Measurements from ENCODE around the gene RAD21L1. TPM values are rescaled to one million over a fixed set of nuclear protein-coding genes. Genes with fewer than 3 reads are reported as not detected.

Gene RAD21L1
- total and polyA plus RNA-seq, 2 donors (not counting 3 experiments of a cell fraction or from before 2014, with no cell fraction given), result 0.06 TPM; not detected in 1

DNA sequence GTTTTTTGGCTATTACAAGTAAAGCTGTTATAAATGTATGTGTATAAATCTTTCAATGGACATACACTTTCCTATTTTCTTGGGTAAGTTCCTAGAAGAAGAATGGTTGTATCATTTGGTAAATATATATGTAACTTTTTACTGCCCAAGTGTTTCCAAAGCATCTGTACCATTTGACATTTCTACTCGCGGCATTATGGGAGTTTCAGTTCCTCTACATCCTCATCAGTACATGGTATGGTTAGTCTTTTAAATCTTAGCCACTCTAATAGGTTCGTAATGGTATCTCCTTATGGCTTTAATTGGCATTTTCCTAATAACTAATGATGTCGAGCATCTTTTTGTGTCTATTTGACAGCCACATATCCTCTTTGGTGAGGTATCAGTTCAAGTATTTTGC, 53.1 kb downstream of the RAD21L1 start:
- no peak overlapping the region for H3K4me2 ChIP-seq (ENCODE audit: insufficient read depth, low read length)
- intact Hi-C loops (cut with micrococcal nuclease) (no loop called here), dilution Hi-C loops (cut with MboI; ENCODE audit: extremely low pct_ligation_motif_present, low sequenced_read_pairs) (no loop called here)
- no peak for FAIRE-seq
- BruUV-seq (replicated peaks), result no TSS peak
- H2AFZ ChIP-seq (ENCODE audit: low read depth, low read length), result no peak overlapping the region
- H3K79me2 ChIP-seq (ENCODE audit: control insufficient read depth, insufficient read depth, low read length), result no peaks in the 10 kb centered on the region
- ChIA-PET CTCF (interaction anchor here (1.2 kb wide), 1 partner anchor 9 kb away, joined by 3 read pairs; no protein-coding TSS in a partner anchor), POLR2A (no interaction called here)
- H3K4me1 ChIP-seq (ENCODE audit: control insufficient read depth, extremely low read depth, insufficient read depth, low read length), result no peaks in the 10 kb centered on the region
- no peak overlapping the region for H3K9ac ChIP-seq (replicated peaks; ENCODE audit: extremely low read depth, insufficient read depth, low read length)
- no peak overlapping the region for H3K4me3 ChIP-seq (replicated peaks in 1 of 3; ENCODE audit: insufficient read depth in 1 of 3, low read depth in 1 of 3, low read length in 3 of 3)
- H3K27ac ChIP-seq (ENCODE audit: insufficient read depth, low read depth, low read length), result no peak overlapping the region
- TF ChIP-seq JUN (IDR thresholded peaks at IDR 0.05; ENCODE audit: borderline replicate concordance, insufficient read depth, insufficient read length, low read depth), result no peak
- no peak for TF ChIP-seq POLR2A (IDR thresholded peaks at IDR 0.05; ENCODE audit: low read depth, low read length)
- TF ChIP-seq POLR2AphosphoS5 (IDR thresholded peaks at IDR 0.05; ENCODE audit: insufficient read depth, low read depth, low read length), result no peak
- no peak for TF ChIP-seq EZH2 (IDR thresholded peaks at IDR 0.05; ENCODE audit: borderline replicate concordance, low read depth, low read length, severe bottlenecking)
- no peak for TF ChIP-seq FOS (IDR thresholded peaks at IDR 0.05; ENCODE audit: borderline replicate concordance, insufficient read depth, low read length)
- TF ChIP-seq, protein P1, sequence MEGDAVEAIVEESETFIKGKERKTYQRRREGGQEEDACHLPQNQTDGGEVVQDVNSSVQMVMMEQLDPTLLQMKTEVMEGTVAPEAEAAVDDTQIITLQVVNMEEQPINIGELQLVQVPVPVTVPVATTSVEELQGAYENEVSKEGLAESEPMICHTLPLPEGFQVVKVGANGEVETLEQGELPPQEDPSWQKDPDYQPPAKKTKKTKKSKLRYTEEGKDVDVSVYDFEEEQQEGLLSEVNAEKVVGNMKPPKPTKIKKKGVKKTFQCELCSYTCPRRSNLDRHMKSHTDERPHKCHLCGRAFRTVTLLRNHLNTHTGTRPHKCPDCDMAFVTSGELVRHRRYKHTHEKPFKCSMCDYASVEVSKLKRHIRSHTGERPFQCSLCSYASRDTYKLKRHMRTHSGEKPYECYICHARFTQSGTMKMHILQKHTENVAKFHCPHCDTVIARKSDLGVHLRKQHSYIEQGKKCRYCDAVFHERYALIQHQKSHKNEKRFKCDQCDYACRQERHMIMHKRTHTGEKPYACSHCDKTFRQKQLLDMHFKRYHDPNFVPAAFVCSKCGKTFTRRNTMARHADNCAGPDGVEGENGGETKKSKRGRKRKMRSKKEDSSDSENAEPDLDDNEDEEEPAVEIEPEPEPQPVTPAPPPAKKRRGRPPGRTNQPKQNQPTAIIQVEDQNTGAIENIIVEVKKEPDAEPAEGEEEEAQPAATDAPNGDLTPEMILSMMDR (IDR thresholded peaks at IDR 0.05; ENCODE audit: extremely low read depth in 1 of 2, insufficient read depth in 1 of 2, low read depth in 1 of 2, low read length in 2 of 2), result no peak
- no peak for TF ChIP-seq MYC (IDR thresholded peaks at IDR 0.05; ENCODE audit: low read depth, low read length)
- TF ChIP-seq, protein P2, sequence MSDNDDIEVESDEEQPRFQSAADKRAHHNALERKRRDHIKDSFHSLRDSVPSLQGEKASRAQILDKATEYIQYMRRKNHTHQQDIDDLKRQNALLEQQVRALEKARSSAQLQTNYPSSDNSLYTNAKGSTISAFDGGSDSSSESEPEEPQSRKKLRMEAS (IDR thresholded peaks at IDR 0.05; ENCODE audit: insufficient read depth, insufficient read length), result no peak
- no peak for TF ChIP-seq GATA2 (IDR thresholded peaks at IDR 0.05; ENCODE audit: insufficient read depth, insufficient read length, low read depth, low read length)
- no peaks in the 10 kb centered on the region for H3K36me3 ChIP-seq (ENCODE audit: control insufficient read depth in 2 of 2, extremely low read depth in 1 of 2, insufficient read depth in 2 of 2, low read length in 2 of 2)
- no peaks in the 10 kb centered on the region for H4K20me1 ChIP-seq (replicated peaks; ENCODE audit: control insufficient read depth, extremely low read depth, insufficient read depth, low read length)
- H3K9me1 ChIP-seq (replicated peaks; ENCODE audit: control insufficient read depth, extremely low read depth, insufficient read depth, low read length), result no peaks in the 10 kb centered on the region
- no peaks in the 10 kb centered on the region for H3K27me3 ChIP-seq (ENCODE audit: control insufficient read depth in 2 of 2, insufficient read depth in 2 of 2, low read length in 2 of 2)
- DNase-seq (ENCODE audit: low read depth, low spot score), result no peak
- no peaks in the 10 kb centered on the region for H3K9me3 ChIP-seq (replicated peaks; ENCODE audit: control insufficient read depth, insufficient read depth, low read length)
